SU-DHL-6 (cell line): ENCODE measurements around the gene IRAK2.

ENCODE experiments used
- CTCF ChIP-seq: fragments of 200-600 bp; sonication (generic); IDR thresholded peaks from one replicate; pipeline ENCODE4 v1.5.1; 2017; ENCODE audit warnings: antibody characterized with exemption, mild to moderate bottlenecking, low read length, moderate library complexity; ENCODE audit not compliant: insufficient read depth, poor library complexity, severe bottlenecking
- EZH2phosphoT487 ChIP-seq: fragments of 200-600 bp; sonication (generic), shearing (Covaris generic); conservative IDR thresholded peaks from 2 replicates; pipeline ENCODE4 v1.6.1; 2018; ENCODE audit warnings: mild to moderate bottlenecking, antibody characterized with exemption, low read length, moderate library complexity, mixed read lengths

GRCh38 chr3:10116928-10117327, 47.8 kb upstream of the IRAK2 start:
- TF ChIP-seq EZH2phosphoT487 (no peak), CTCF (no peak)
